Osteocyte (in vitro differentiated cells): ENCODE data around the gene CHST15. TPM values are rescaled to one million over a fixed set of nuclear protein-coding genes. Genes with fewer than 3 reads are reported as not detected.
A peak's percentile ranks its signal among the peaks of the same experiment; 100 is the strongest.

Source experiments
- DNase-seq: peaks from one replicate; pipeline ENCODE4 v3.0.0; 2021; ENCODE audit warnings: mixed read lengths; ENCODE audit not compliant: unreplicated experiment; ENCODE audit errors: extremely low spot score
- H3K27ac Mint-ChIP-seq: one replicate; pipeline ENCODE4 v1.8.0; 2021; ENCODE audit warnings: mild to moderate bottlenecking, mixed read lengths; ENCODE audit not compliant: unreplicated experiment
- H3K27me3 Mint-ChIP-seq: one replicate; pipeline ENCODE4 v1.8.0; 2021; ENCODE audit warnings: mixed read lengths; ENCODE audit not compliant: unreplicated experiment
- H3K36me3 Mint-ChIP-seq: one replicate; pipeline ENCODE4 v1.8.0; 2021; ENCODE audit warnings: mixed read lengths; ENCODE audit not compliant: unreplicated experiment
- H3K4me1 Mint-ChIP-seq: one replicate; pipeline ENCODE4 v1.8.0; 2021; ENCODE audit warnings: mixed read lengths; ENCODE audit not compliant: unreplicated experiment
- H3K4me3 Mint-ChIP-seq: one replicate; pipeline ENCODE4 v1.8.0; 2021; ENCODE audit warnings: mild to moderate bottlenecking, moderate library complexity, mixed read lengths; ENCODE audit not compliant: unreplicated experiment
- H3K9me3 Mint-ChIP-seq: one replicate; pipeline ENCODE4 v1.8.0; 2021; ENCODE audit warnings: mixed read lengths; ENCODE audit not compliant: unreplicated experiment
- CTCF ChIP-seq: fragments of 200-600 bp; sonication (generic); IDR thresholded peaks from 2 replicates; pipeline ENCODE4 v1.5.0; 2021; ENCODE audit warnings: antibody characterized with exemption, mild to moderate bottlenecking, moderate library complexity
- total RNA-seq: library from RNA; stranded (reverse); gene quantifications from 2 replicates; pipeline ENCODE4 v1.2.1, GENCODE V29; 2021

The CHST15 gene
- total RNA-seq, 1 donor from 2014 or later: 66.3 TPM

GRCh38 chr10:123966896-123967231, 126.5 kb downstream of the CHST15 start:
- H3K27me3 Mint-ChIP-seq: peaks cover 73% of the 10 kb centered on the region
- TF ChIP-seq CTCF: no peak
- peaks cover under 1% of the 10 kb centered on the region for H3K4me1 Mint-ChIP-seq
- no peak for DNase-seq
- no peak overlapping the region for H3K27ac Mint-ChIP-seq
- H3K4me3 Mint-ChIP-seq: no peak overlapping the region
- no peaks in the 10 kb centered on the region for H3K36me3 Mint-ChIP-seq
- no peaks in the 10 kb centered on the region for H3K9me3 Mint-ChIP-seq

- DNase-seq: no peak
- Mint-ChIP-seq H3K27ac (no peak overlapping the region), H3K4me1 (no peaks in the 10 kb centered on the region), H3K9me3 (no peaks in the 10 kb centered on the region), H3K27me3 (peaks cover 69% of the 10 kb centered on the region), H3K36me3 (no peaks in the 10 kb centered on the region), H3K4me3 (no peak overlapping the region)
- no peak for TF ChIP-seq CTCF
Measured at GRCh38 chr10:123965973-123966895, 127.2 kb downstream of the CHST15 start.

GRCh38 chr10:123964953-123965352, 128.4 kb downstream of the CHST15 start:
- Mint-ChIP-seq H3K27ac (no peak overlapping the region), H3K4me1 (no peaks in the 10 kb centered on the region), H3K36me3 (no peaks in the 10 kb centered on the region), H3K27me3 (peaks cover 61% of the 10 kb centered on the region), H3K9me3 (no peaks in the 10 kb centered on the region), H3K4me3 (no peak overlapping the region)
- TF ChIP-seq CTCF: no peak
- DNase-seq: no peak

- H3K9me3 Mint-ChIP-seq: no peaks in the 10 kb centered on the region
- no peak for TF ChIP-seq CTCF
- peaks cover 55% of the 10 kb centered on the region for H3K27me3 Mint-ChIP-seq
- H3K4me3 Mint-ChIP-seq: no peak overlapping the region
- no peaks in the 10 kb centered on the region for H3K4me1 Mint-ChIP-seq
- DNase-seq: peak; percentile 77
- no peaks in the 10 kb centered on the region for H3K36me3 Mint-ChIP-seq
- no peak overlapping the region for H3K27ac Mint-ChIP-seq
Measured at GRCh38 chr10:123962756-123963530, 130.5 kb downstream of the CHST15 start.

GRCh38 chr10:123958241-123958640, 135.2 kb downstream of the CHST15 start:
- peak; percentile 17 for DNase-seq
- Mint-ChIP-seq H3K27ac (no peak overlapping the region), H3K27me3 (peaks cover 36% of the 10 kb centered on the region), H3K4me3 (no peak overlapping the region), H3K9me3 (no peaks in the 10 kb centered on the region), H3K4me1 (no peaks in the 10 kb centered on the region), H3K36me3 (no peaks in the 10 kb centered on the region)
- no peak for TF ChIP-seq CTCF
